ENCODE measurements around the gene OSBPL3. TPM values are rescaled to one million over a fixed set of nuclear protein-coding genes. Genes with fewer than 3 reads are reported as not detected.

The OSBPL3 gene
- total RNA-seq, 1 experiment from 2014 or later: 36.8 TPM

DNA sequence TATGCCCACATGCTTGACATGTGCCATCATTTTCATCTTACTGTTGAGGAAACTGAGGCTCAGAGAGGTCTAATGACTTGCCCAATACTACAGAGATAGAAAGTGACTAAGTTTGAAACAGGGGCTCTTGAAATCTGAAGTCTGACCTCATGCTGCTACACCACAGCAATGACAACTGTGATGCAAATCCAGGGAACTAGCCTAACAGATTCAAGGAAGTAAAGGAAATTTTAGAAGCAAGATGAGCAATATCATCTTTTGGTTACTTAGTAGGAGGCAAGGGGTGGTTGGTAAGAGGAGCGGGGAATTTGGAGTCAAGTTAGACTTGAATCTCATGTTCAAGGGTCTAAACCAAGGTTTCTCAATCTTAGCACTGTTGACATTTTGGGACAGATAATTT is 26.3 kb upstream of the OSBPL3 start (continued):
- TF ChIP-seq REST (IDR thresholded peaks at IDR 0.05; ENCODE audit: low read depth) (no peak), EGR1 (IDR thresholded peaks at IDR 0.05; ENCODE audit: low read depth) (no peak), CEBPB (IDR thresholded peaks at IDR 0.05; ENCODE audit: low read depth) (no peak), ZNF274 (IDR thresholded peaks at IDR 0.05; ENCODE audit: low read depth, low read length) (no peak), EZH2phosphoT487 (IDR thresholded peaks at IDR 0.05; ENCODE audit: borderline replicate concordance) (no peak), MAX (IDR thresholded peaks at IDR 0.05) (no peak), CTCF (IDR thresholded peaks at IDR 0.05 in 2 of 3, conservative IDR thresholded peaks at IDR 0.05 in 1 of 3; ENCODE audit: borderline replicate concordance in 1 of 3, insufficient read depth in 1 of 3, low read depth in 2 of 3, low read length in 2 of 3) (no peak)
- TF ChIP-seq, protein P1, sequence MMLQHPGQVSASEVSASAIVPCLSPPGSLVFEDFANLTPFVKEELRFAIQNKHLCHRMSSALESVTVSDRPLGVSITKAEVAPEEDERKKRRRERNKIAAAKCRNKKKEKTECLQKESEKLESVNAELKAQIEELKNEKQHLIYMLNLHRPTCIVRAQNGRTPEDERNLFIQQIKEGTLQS (IDR thresholded peaks at IDR 0.05): no peak

GRCh38 chr7:25005658-25006057 is 25.7 kb upstream of the OSBPL3 start:
- POLR2A ChIA-PET: no interaction called here
- DNase-seq (ENCODE audit: low read depth, low spot score) (no peak), ATAC-seq (no peak)
- no peak overlapping the region for H3K9ac ChIP-seq (ENCODE audit: low read length)
- no peaks in the 10 kb centered on the region for H3K27me3 ChIP-seq (ENCODE audit: insufficient read depth, low read length)
- H3K36me3 ChIP-seq (ENCODE audit: control insufficient read depth in 1 of 2, insufficient read depth in 2 of 2, low read length in 2 of 2): no peaks in the 10 kb centered on the region
- RAD21 ChIA-PET (ENCODE audit: low non-redundant PET in 1 of 2, low total read pairs in 2 of 2, uncharacterized antibody in 2 of 2, unreplicated experiment in 2 of 2): interaction anchor here in 1 of 2 experiments (0.6 kb wide), 1 partner anchor 18 kb away, joined by 3 read pairs; no protein-coding TSS in a partner anchor
- no peaks in the 10 kb centered on the region for H3K9me2 ChIP-seq (ENCODE audit: insufficient read depth)
- H3K4me1 ChIP-seq (ENCODE audit: control insufficient read depth in 1 of 2, insufficient read depth in 2 of 2, low read length in 2 of 2): no peaks in the 10 kb centered on the region
- peaks cover 4 to 6% of the 10 kb centered on the region in 2 experiments; a peak in 1 of 4 replicates for H3K9me3 ChIP-seq (ENCODE audit: control insufficient read depth in 1 of 2, insufficient read depth in 1 of 2, low read depth in 1 of 2, low read length in 2 of 2)
- intact Hi-C loops (cut with micrococcal nuclease): no loop called here
- TF ChIP-seq JUND (IDR thresholded peaks at IDR 0.05) (no peak), SIN3A (IDR thresholded peaks at IDR 0.05; ENCODE audit: low read depth) (no peak), CEBPB (IDR thresholded peaks at IDR 0.05; ENCODE audit: low read depth) (no peak), CTCF (IDR thresholded peaks at IDR 0.05 in 2 of 3, conservative IDR thresholded peaks at IDR 0.05 in 1 of 3; ENCODE audit: borderline replicate concordance in 1 of 3, insufficient read depth in 1 of 3, low read depth in 2 of 3, low read length in 2 of 3) (no peak), CBX3 (IDR thresholded peaks at IDR 0.05; ENCODE audit: low read depth) (no peak)
- H2AFZ ChIP-seq (ENCODE audit: low read depth, low read length, poor library complexity, severe bottlenecking): no peak overlapping the region
- no peak overlapping the region for H3K27ac ChIP-seq (ENCODE audit: low read depth, low read length)
- H4K20me1 ChIP-seq (ENCODE audit: insufficient read depth): no peaks in the 10 kb centered on the region
- no TSS peak for BruUV-seq (replicated peaks)
- H3K4me2 ChIP-seq (ENCODE audit: low read length): no peak overlapping the region
- H3K79me2 ChIP-seq (ENCODE audit: insufficient read depth, low read length): no peaks in the 10 kb centered on the region
- CTCF ChIA-PET: no interaction called here
- H3K4me3 ChIP-seq (replicated peaks in 1 of 2; ENCODE audit: low read depth in 1 of 2, low read length in 2 of 2): no peak overlapping the region

All from HCT116 (cell line).